GM23338 (cell line): ENCODE results near the gene MAP3K13.

Experiments
- CTCF ChIP-seq, 2 experiments: fragments of 200-600 bp in 1 of 2; sonication (generic) in 1 of 2; conservative IDR thresholded peaks; 2 replicates each; pipeline versions ENCODE4 v1.5.1 to v1.6.1; 2016 to 2017; ENCODE audit warnings: antibody characterized with exemption in 2 of 2, low read depth in 2 of 2, mild to moderate bottlenecking in 2 of 2, moderate library complexity in 1 of 2
- NANOG ChIP-seq: IDR thresholded peaks from 2 replicates; pipeline ENCODE4 v1.6.1; 2016; ENCODE audit warnings: antibody characterized with exemption, borderline replicate concordance
- POLR2AphosphoS5 ChIP-seq: IDR thresholded peaks from 2 replicates; pipeline ENCODE4 v1.6.1; 2016; ENCODE audit warnings: antibody characterized with exemption, low read depth
- REST ChIP-seq: IDR thresholded peaks from one replicate; pipeline ENCODE4 v1.6.1; 2018; ENCODE audit warnings: antibody characterized with exemption; ENCODE audit not compliant: unreplicated experiment

DNA sequence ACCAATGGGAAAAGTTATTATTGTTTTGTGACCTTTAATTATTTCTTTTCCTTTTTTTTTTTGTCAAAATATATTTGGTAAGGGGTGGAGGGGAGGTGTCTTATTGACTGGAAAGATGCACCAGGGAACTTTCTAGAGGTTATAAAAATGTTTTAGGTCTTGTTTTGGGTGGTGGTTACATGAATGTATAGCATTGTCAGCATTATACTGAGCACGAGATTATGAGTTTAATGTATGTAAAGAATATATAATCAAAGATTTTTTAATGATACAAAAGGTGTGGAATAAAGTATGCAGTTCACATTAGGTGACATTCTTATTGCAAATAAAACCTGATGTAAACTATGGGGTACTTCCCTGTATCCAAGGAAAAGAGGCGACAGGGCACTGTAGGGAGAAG lies 23.0 kb upstream of the MAP3K13 start:
- no peak for TF ChIP-seq CTCF (conservative IDR thresholded peaks at IDR 0.05; ENCODE audit: low read depth in 2 of 2)
- TF ChIP-seq REST, result no peak
- no peak for TF ChIP-seq POLR2AphosphoS5
- TF ChIP-seq NANOG, result no peak
